Measurements from ENCODE around the gene L3MBTL4. TPM values are rescaled to one million over a fixed set of nuclear protein-coding genes. Genes with fewer than 3 reads are reported as not detected.

L3MBTL4 gene
- total RNA-seq, 4 donors from 2014 or later: 0.40 to 3.8 (median 0.76) TPM

DNA sequence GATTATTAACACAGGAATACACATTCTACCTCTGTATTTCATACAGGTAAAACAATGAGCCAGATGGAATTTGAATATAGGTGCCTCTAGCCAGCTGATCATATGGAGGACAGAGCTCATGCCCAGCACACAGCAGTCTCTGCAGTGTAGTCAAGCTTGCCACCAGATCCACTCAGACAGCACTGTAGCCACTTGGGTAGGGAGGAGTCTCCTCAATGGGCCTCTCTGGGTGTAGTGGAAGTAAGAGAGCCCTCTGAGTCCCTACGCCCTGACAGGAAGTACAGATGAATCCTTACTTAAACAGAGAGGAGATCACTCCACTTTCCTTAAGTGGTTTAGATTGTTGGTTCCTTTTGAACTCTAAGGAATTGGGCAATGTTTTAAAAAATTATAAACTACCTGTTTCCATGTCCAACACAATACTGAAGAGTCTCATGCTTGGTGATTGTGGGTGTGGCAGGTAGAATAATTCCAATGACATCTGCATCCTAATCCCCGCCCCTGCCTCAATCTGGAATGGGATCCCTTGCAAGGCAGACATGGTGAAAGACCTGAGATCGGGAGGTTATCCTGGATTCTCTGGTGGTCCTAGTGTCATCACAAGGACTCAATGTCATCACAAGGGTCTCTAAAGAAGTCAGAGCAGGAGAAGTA is 496.4 kb downstream of the L3MBTL4 start:
- ATAC-seq (no peak), DNase-seq (no peak)
- Histone ChIP-seq H3K9me3 (no peaks in the 10 kb centered on the region), H3K4me1 (no peaks in the 10 kb centered on the region), H3K4me3 (no peak overlapping the region), H3K27me3 (no peaks in the 10 kb centered on the region), H3K27ac (no peak overlapping the region), H3K36me3 (no peaks in the 10 kb centered on the region)
- in situ Hi-C loops (cut with MboI; ENCODE audit: low sequenced_read_pairs in 4 of 4) (no loop called here), intact Hi-C loops (cut with DNase I; ENCODE audit: low total_unique reads) (no loop called here)
- no peak for TF ChIP-seq POLR2A (IDR thresholded peaks at IDR 0.05)
- TF ChIP-seq, protein P1, sequence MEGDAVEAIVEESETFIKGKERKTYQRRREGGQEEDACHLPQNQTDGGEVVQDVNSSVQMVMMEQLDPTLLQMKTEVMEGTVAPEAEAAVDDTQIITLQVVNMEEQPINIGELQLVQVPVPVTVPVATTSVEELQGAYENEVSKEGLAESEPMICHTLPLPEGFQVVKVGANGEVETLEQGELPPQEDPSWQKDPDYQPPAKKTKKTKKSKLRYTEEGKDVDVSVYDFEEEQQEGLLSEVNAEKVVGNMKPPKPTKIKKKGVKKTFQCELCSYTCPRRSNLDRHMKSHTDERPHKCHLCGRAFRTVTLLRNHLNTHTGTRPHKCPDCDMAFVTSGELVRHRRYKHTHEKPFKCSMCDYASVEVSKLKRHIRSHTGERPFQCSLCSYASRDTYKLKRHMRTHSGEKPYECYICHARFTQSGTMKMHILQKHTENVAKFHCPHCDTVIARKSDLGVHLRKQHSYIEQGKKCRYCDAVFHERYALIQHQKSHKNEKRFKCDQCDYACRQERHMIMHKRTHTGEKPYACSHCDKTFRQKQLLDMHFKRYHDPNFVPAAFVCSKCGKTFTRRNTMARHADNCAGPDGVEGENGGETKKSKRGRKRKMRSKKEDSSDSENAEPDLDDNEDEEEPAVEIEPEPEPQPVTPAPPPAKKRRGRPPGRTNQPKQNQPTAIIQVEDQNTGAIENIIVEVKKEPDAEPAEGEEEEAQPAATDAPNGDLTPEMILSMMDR (IDR thresholded peaks at IDR 0.05 in 4 of 5, conservative IDR thresholded peaks at IDR 0.05 in 1 of 5): no peak

DNA sequence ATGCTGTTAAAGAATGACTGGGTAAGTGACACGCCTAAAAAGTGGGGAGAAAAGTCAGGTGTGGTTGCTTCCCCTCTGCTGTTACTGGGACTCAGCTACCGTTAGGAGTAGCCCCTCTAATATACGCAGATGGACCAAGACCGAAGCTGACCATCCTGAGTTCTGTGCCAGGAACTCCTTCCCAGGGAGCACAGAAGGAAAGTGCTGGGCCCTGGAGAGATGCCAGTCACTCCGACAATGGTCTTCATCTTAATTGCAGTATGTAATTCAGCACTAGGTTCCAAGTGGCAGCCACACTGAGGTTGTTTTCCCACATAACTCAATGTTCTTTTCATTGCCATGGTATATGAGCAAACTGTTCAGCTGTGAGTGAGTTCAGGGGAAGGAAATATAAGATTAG is 499.8 kb downstream of the L3MBTL4 start:
- Histone ChIP-seq H3K4me1 (no peaks in the 10 kb centered on the region), H3K9me3 (no peaks in the 10 kb centered on the region), H3K27ac (no peak overlapping the region), H3K4me3 (no peak overlapping the region), H3K27me3 (no peaks in the 10 kb centered on the region), H3K36me3 (no peaks in the 10 kb centered on the region)
- TF ChIP-seq, protein P1 (IDR thresholded peaks at IDR 0.05 in 4 of 5, conservative IDR thresholded peaks at IDR 0.05 in 1 of 5): no peak
- no peak for TF ChIP-seq POLR2A (IDR thresholded peaks at IDR 0.05)
- DNase-seq: no peak
- in situ Hi-C loops (cut with MboI; ENCODE audit: low sequenced_read_pairs in 4 of 4): no loop called here
- intact Hi-C loops (cut with DNase I; ENCODE audit: low total_unique reads): no loop called here
- ATAC-seq: no peak

DNA sequence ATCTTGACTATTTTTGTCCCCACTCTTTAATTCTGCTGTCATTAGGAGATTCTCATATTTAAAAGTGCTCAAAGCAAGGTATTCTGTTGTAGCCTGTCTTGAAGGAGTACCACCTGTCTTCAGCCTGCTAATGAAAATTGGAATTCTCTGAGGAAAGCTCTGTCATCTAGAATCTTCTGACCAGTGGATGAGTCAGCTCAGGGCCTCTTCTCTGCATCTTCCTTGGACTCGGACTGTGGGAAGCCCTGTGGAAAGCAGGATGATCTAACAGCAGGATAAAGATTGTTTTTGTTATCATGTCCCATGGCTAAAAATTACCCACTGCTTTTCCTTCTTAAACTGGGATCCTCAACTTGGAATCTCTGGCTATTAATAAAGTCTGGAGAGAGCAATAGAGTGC is 500.7 kb downstream of the L3MBTL4 start:
- Histone ChIP-seq H3K4me3 (no peak overlapping the region), H3K4me1 (no peaks in the 10 kb centered on the region), H3K27me3 (no peaks in the 10 kb centered on the region), H3K36me3 (no peaks in the 10 kb centered on the region), H3K27ac (no peak overlapping the region), H3K9me3 (no peaks in the 10 kb centered on the region)
- no peak for DNase-seq
- no peak for ATAC-seq
- no peak for TF ChIP-seq POLR2A (IDR thresholded peaks at IDR 0.05)
- TF ChIP-seq, protein P1 (IDR thresholded peaks at IDR 0.05 in 4 of 5, conservative IDR thresholded peaks at IDR 0.05 in 1 of 5): no peak
- intact Hi-C loops (cut with DNase I; ENCODE audit: low total_unique reads) (no loop called here), in situ Hi-C loops (cut with MboI; ENCODE audit: low sequenced_read_pairs in 4 of 4) (no loop called here)

DNA sequence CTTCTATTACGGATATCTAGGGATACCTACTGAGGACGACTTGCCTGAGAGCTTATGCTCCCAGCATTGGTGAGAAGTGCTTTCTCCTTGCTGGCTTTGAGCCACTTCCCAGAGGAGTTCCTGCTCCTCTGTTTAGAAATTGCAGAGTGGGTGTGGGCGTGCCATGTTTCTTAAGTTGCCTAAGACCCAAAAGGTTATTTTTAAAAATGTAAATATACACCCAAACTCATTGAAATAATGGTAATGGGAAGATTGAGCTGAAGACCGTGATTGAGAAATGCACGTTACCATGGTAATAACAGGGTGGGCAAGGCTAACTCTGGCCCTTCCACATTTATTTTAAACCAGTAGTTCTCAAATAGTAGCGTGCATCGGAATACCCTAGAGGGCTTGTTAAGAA is 502.1 kb downstream of the L3MBTL4 start:
- no peak overlapping the region for H3K4me3 ChIP-seq
- no peaks in the 10 kb centered on the region for H3K36me3 ChIP-seq
- no peaks in the 10 kb centered on the region for H3K9me3 ChIP-seq
- DNase-seq (no peak), ATAC-seq (no peak)
- intact Hi-C loops (cut with DNase I; ENCODE audit: low total_unique reads): no loop called here
- H3K4me1 ChIP-seq: no peaks in the 10 kb centered on the region
- in situ Hi-C loops (cut with MboI; ENCODE audit: low sequenced_read_pairs in 4 of 4): no loop called here
- no peaks in the 10 kb centered on the region for H3K27me3 ChIP-seq
- no peak for TF ChIP-seq POLR2A (IDR thresholded peaks at IDR 0.05)
- TF ChIP-seq, protein P1 (IDR thresholded peaks at IDR 0.05 in 4 of 5, conservative IDR thresholded peaks at IDR 0.05 in 1 of 5): no peak
- H3K27ac ChIP-seq: no peak overlapping the region

DNA sequence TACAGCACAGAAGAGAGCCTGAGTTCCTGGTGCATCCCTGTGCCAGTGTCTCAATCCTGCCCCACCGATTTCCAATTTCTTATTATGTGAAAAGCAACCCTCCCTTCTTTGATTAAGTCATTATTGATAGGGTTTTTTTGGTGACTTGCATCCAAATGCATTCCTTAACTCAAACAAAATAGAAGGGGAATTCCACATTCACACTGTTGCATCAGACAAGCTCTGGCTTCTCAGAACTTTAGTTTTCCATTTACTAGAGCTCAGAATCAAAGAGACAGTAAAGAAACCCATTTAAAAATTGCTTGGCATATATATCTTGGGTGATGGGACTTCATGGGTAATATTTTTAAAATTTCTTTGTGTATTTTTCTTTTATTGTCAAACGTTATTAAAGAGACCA is 505.6 kb downstream of the L3MBTL4 start:
- no peak for DNase-seq
- Histone ChIP-seq H3K27ac (no peak overlapping the region), H3K36me3 (no peaks in the 10 kb centered on the region), H3K27me3 (no peaks in the 10 kb centered on the region), H3K4me3 (no peak overlapping the region), H3K9me3 (no peaks in the 10 kb centered on the region), H3K4me1 (no peaks in the 10 kb centered on the region)
- TF ChIP-seq, protein P1 (IDR thresholded peaks at IDR 0.05 in 4 of 5, conservative IDR thresholded peaks at IDR 0.05 in 1 of 5): no peak
- no peak for TF ChIP-seq POLR2A (IDR thresholded peaks at IDR 0.05)
- no peak for ATAC-seq
- intact Hi-C loops (cut with DNase I; ENCODE audit: low total_unique reads) (no loop called here), in situ Hi-C loops (cut with MboI; ENCODE audit: low sequenced_read_pairs in 4 of 4) (no loop called here)

Data from gastrocnemius medialis (tissue), 4 donors.